GM12892 (cell line): ENCODE data around the gene TWF2.
A peak's percentile ranks its signal among the peaks of the same experiment; 100 is the strongest.

ENCODE experiments used
- POLR2A ChIP-seq: IDR thresholded peaks from 2 replicates; pipeline ENCODE4 v1.6.1; 2011; ENCODE audit warnings: low read depth, low read length, control low read depth
- POLR2AphosphoS5 ChIP-seq: IDR thresholded peaks from 2 replicates; pipeline ENCODE4 v1.6.1; 2011; ENCODE audit warnings: low read depth, low read length, control low read depth
- TAF1 ChIP-seq: IDR thresholded peaks from 2 replicates; pipeline ENCODE4 v1.6.1; 2011; ENCODE audit warnings: low read depth, mild to moderate bottlenecking, control low read depth, low read length, borderline replicate concordance

GRCh38 chr3:52225452-52226228 is 13.3 kb downstream of the TWF2 start, which contains the start of gene TLR9:
- TF ChIP-seq POLR2A, result peak; percentile 65
- peak; percentile 67; the same call in 1 of the 2 replicates for TF ChIP-seq POLR2AphosphoS5
- TF ChIP-seq TAF1, result peak; percentile 47; the same call in 1 of the 2 replicates
